AG09309 (cell line): ENCODE measurements around the gene CEP131.

Source experiments
- DNase-seq: peaks from one replicate; pipeline ENCODE4 v3.0.0-alpha.2; 2010; ENCODE audit warnings: low read depth
- H3K4me3 ChIP-seq: 2 replicates; pipeline ENCODE4 v1.5.1; 2011; ENCODE audit warnings: mild to moderate bottlenecking, low read depth, low read length, moderate library complexity; ENCODE audit not compliant: control insufficient read depth
- CTCF ChIP-seq: IDR thresholded peaks from 2 replicates; pipeline ENCODE4 v1.5.1; 2011; ENCODE audit warnings: mild to moderate bottlenecking, low read depth, low read length, inconsistent platforms; ENCODE audit not compliant: insufficient read depth, control insufficient read depth; ENCODE audit errors: missing control alignments

Gene CEP131

GRCh38 chr17:81160306-81160705 lies 62.5 kb downstream of the CEP131 start:
- H3K4me3 ChIP-seq = no peak overlapping the region
- no peak for TF ChIP-seq CTCF
- DNase-seq = no peak

DNA sequence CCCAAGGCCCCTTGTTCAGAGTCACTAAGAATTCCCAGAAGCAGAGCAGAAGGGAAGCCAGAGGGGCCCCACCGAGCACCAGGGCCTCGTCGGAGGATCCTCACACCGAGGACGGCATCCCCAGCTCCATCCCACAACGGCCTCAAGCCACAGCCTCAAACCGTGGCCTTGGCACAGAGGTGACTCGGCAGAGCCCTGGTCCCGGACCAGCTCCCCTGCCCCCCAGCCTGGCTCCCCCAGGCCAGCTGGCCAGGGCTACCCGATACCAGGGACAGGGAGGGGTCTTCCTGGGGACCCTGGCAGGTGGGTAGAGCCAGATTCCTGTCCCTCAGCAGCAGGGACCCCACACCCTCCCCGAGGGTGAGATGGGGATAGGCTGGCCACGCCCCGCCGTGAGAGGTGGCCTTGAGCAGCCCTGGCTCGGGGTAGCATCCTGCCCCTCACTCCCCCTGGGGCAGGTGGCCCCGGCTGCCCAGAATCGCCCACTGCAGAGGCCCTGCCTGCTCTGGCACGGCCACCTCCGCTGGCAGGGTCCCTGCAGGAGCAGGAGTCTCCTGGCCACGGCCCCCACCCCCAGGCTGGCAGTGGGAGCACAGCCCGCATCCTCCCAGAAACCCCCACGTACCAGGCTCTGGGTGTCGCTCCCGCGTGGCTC lies 63.0 kb downstream of the CEP131 start:
- no peak for TF ChIP-seq CTCF
- no peak for DNase-seq
- no peak overlapping the region for H3K4me3 ChIP-seq

DNA sequence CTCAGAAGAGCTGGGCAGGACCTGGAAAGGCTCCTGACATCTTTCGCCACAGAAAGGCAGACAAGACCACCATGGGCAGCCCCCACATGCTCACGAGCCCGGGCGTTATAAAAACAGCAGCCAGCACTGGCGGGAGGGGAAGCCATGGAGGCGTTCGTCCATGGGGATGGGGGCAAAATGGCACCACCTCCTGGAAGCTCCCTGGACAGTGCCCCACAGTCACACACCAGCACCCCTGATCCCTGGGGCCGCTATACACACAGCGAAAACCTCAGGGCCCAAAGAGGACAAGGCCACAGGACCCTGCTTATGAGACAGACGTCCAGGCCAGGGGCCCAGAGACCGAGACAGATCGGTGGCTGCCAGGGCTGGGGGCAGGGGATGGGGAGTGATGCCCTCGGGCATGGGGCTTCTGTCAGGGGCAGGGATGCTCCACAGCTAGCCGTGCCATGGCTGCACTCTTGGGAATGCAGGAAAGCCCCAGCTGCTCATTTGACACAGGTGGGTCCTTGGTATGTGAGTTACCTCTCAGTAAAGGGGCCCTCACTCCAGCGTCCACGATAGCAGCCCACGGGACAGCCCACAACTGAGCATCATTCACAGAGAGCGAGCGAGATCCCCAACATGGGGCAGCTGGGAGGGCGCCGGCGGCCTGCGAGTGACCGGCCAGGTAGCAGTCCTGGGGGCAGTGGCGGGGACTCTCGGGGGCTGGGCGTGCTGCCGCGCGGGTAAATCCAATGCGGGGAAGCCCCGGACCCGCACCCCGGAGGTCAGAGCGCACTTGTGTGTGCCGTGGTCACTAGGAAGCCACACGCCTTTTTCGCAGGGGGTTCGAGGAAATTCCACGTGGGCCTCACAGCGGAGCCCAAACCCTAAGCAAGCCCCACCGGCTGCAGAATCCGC lies 63.8 kb downstream of the CEP131 start:
- H3K4me3 ChIP-seq = no peak overlapping the region
- DNase-seq = no peak
- no peak for TF ChIP-seq CTCF

GRCh38 chr17:81157848-81158687 lies 64.7 kb downstream of the CEP131 start:
- no peak for DNase-seq
- H3K4me3 ChIP-seq = no peak overlapping the region
- TF ChIP-seq CTCF = no peak

DNA sequence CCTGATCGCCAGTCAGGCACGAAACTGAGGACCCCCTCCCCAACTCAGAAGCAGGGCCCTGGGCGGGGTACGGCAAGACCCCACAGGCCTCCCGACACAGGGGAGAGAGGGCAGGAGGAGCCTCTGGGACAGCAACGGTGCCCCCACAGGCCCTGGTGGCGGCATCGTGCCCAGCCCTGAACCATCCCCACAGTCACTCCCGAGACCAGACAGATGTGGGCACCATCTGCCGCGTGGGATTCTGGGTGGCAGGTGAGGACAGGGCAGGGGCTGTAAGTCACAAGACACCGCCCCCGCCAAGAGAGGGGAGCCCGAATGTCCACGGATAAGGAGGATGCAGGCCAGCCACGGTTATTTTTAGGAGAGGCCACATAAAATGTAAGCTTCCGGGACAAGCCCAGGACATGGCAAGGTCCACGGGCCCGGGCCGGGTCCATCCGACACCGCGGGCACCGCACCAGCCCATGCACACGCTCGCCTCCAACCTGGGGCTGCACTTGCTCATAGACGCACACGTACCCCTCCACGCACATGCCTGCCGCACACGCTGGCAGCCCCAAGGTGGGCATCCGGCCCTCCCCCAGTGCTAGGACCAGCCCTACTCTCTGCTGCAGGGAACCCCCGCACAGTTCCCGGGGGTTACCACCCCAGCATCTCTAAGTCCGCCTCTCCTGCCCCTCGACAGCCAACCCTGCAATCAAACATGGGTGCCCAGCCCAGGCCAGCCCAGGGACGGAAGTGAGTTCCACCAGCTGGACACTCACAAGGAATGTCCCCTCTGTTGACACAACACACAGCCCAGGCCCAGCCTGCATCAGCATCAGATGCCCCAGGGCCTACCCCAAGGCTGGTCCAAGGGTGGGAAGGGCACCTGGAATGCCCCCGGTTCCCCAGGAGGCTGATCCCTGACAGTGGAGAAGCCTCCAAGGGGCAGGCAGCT lies 65.6 kb downstream of the CEP131 start:
- no peak for TF ChIP-seq CTCF
- no peak overlapping the region for H3K4me3 ChIP-seq
- no peak for DNase-seq
